HG02678 (cell line): ENCODE measurements around the gene ATRIP.
A peak's percentile ranks its signal among the peaks of the same experiment; 100 is the strongest.
"Not testable (repeated sequence)": the region's sequence is repeated elsewhere in the genome, so short reads cannot be mapped to it uniquely, and the experiment has no call there.

Source experiments
- ATAC-seq: cut with Tn5 transposase; IDR thresholded peaks from one replicate; pipeline ENCODE4 v1.9.1; 2021; ENCODE audit warnings: mild to moderate bottlenecking, moderate library complexity; ENCODE audit not compliant: unreplicated experiment

The ATRIP gene

DNA sequence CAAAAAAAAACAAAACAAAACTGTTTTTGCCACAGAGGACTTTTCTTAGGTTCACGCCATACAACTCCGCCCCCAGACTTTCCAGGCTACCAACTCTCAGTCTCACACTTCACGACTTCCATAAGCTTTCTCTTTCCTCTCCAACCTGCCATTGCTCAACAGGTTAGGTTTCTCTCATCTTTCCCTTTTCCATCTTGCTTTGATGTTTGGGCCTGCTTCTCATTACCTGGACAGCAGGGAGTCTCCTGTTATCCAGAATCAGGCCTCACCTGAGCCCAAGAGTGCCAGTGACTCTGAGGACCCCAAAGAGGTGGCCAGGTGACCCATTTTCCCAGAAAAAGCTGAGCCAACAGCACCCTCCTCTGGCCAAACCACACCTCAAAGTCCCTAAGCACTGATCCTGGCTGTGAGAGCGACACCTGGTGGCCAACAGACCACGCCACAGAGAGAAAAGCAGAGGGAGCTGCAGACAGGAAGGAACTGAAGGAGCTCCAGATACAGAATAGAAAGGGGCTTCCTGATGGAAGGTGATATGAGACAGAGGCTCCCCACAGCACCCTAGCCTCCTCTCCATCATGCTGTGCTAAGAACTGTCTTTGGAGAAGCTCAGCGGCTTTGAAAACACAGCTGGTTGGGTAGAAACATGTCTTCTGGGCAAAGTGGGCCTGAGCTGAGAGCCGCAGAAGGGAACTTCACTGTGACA lies 10.6 kb upstream of the ATRIP start:
- ATAC-seq = no peak

DNA sequence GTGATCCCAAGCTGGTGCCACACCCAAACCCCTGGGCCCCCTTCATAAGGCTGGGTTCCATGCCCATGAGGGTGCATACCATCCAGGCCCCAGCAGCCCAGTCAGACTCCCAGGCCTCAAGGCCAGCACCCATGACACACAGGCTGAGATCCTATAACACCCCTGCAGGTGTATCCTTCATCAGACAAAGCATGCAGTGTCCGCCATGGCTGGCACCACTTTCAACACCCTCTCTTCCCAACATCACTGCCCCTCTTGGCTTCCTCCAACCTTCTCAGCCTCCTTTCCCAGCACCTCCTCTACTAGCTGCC lies 10.1 kb upstream of the ATRIP start:
- ATAC-seq = no peak

DNA sequence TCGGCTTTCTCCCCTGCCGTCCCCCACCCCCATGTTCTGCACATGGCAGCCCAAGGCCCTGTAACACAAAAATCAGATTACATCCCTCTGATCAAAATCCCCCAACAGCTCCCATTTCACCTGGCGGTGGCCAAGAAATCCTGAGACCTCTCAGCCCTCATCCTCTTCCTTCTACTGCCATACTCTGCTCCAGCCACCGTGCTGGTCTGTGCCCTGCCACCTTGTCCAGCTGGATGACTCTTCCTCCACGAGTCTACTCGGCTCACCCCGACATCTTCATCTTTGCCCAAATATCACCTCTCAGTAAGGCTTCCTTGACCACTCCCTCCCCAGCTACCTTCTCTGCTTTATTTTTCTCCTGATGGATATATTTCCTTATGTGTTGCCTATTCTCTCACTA lies 9.7 kb upstream of the ATRIP start:
- no peak for ATAC-seq

DNA sequence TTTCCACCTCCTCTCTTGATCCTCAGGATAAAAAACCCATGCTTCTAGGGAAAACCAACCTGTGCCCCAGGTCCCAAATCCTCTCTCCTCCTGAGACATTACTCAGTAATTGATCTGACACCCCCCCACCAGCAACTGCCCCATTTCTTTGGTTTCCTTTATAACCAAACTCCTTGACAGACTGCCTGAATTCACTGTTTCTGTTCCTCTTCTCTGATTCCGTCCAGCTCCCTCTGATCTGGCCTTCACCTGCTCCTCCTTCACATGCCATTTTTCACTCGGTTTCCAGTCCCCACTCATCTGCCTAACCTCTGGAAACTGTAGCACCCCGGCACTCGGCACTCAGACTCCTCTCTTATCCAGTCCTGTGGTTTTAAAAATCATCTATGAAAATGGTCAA lies 8.7 kb upstream of the ATRIP start:
- no peak for ATAC-seq

DNA sequence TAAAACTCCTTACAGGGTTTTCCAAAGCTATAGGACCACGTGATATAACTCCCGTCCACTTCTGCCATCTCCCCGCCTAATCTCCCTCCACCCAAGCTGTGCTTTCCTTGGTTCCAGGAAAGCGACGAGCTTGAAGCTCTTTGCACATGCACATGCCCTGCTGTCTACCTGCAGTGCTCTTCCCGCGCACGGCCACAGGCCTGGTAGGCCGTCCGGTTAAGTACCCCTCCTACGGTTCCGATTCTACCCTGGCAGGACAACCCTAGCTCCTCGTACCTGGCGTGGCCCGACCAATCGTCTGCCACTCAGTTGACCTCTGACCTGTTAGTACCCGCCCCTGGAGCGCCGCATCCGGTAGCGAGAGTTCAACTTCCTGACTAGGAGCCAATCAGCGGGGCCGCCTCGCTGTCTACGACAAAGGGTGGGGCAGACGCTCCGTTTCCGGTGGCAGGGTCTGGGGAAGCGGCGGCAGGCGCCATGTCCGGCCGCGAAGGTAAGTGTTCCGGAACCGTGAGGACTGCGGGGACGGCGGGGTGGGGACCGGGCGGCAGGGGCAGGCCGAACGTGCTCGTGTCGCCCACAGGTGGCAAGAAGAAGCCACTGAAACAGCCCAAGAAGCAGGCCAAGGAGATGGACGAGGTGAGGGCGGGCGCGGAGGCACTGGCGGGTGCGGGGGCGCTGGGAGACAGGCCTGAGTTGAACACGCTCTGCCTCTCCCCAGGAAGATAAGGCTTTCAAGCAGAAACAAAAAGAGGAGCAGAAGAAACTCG lies 6.5 kb upstream of the ATRIP start, which contains the start of the genes CCDC51 and TMA7:
CCDC51 (minus strand) TSS at position 300 of the 770 bp plus-strand sequence. CDS start 4,991 bp downstream, outside the sequence.
TMA7 (plus strand) TSS at position 438 of the 770 bp plus-strand sequence; CDS start at position 478, 40 bp downstream.
- ATAC-seq = peak; percentile 95

DNA sequence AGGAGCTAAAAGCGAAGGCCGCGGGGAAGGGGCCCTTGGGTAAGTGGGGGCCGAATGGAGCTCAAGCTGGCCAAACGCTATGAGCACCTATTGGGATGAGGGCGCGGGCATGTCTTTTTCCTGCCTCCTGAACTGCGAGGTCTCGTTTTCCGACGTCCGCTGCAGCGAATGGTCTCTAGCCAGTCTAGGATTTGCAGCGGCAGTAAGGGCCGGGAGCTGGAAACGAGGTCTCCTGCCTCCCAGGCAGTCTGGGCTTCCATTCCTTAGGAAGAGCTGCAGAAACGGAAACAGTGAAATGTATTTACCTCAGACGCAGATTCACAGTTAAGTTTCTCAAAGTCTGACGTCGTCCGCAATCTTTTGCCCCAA lies 6.0 kb upstream of the ATRIP start:
- no peak for ATAC-seq

DNA sequence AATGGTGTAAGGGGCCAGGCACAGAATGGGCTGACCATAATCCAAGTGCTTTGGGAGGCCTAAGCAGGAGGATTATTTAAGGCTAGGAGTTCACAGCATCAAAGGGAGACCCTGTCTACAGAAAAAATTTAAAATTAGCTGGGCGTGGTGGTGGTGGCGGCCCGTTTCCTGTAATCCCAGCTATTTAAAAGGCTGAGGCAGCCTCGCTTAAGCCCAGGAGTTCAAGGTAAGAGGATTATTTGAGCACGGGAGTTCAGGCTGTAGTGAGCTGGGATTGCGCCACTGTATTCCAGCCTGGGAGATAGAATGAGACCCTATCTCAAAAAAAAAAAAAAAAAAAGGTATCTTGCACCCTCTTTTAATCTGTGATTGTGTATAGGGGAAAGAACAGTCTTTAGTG lies 4.6 kb upstream of the ATRIP start:
- no peak for ATAC-seq

DNA sequence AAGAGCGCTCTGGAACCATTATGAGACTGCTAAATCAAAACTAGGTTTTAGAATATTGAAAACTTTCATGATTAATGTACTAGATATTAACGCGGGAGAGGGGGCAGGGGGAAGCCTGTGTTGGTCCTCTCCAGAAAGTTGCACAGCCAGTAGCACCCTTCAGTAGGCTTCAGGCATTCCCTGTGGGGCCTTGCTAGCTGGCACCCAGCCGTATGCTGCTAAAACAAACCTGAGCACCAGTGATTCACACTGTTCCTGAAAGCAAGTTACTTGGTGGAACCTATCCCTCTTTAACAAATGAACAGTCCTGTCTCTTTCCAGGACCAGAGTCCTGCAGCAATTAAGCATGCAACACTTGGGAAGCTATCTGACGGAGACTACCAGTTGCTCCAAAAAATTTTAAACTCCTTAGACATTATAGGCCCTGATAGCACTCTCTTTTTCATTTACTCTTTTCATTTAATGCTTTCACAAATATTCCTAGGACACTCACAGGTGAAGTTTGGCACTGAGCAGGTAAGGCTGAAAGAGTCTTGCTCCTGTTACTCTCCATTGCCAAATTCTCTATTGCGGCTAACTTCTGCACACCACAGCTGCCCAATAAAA lies 1.2 kb upstream of the ATRIP start:
- no peak for ATAC-seq

DNA sequence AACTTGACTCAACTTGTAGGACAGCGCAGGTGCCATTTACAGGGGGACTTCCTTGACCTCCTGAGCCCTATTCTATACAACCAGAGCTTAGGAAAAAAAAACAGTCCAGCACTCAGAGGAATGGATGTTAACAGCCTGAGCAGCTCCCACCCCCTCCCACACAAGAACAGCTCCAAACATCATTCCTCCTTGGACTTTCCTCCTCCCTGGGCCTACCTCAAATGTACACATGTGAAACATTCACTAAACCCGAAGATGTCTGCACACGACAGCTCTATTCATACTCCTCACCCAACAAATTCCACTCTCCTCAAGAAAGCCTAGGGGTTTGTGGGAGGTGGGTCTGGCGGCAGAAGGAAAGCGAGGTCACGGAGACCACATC lies 503 bp upstream of the ATRIP start:
- no peak for ATAC-seq

DNA sequence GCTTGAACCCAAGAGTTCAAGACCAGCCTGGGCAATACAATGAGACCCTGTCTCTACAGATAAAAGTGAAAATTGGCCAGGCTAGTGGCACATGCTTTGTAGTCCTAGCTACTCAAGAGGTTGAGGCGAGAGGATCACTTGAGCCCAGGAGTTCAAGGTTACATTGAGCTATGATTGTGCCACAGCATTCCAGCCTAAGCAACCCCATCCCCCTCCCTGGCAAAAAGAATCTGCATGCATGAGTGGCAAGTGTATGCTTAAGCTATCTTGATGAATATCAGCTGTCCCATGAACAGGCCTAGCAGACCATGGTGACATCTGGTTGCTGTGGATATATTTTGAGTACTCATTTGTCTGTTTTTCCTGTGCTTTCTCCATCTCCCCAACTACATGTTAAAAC lies 4.7 kb downstream of the ATRIP start:
- no peak for ATAC-seq

DNA sequence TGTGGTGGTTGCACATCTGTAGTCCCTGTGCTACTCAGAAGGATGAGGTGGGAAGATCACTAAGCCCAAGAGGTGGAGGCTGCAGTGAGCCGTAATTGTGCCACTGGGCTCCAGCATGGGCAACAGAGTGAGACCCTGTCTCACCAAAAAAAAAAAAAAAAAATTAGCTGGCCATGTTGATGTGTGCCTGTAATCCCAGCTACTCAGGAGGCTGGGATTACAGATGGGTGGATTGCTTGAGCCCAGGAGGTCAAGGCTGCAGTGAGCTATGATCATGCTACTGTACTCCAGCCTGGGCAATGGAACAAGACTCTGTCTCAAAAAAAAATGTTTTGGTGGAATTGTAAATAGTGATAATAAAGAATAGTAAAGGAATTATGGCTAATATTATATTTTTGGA lies 9.9 kb downstream of the ATRIP start:
- no peak for ATAC-seq

DNA sequence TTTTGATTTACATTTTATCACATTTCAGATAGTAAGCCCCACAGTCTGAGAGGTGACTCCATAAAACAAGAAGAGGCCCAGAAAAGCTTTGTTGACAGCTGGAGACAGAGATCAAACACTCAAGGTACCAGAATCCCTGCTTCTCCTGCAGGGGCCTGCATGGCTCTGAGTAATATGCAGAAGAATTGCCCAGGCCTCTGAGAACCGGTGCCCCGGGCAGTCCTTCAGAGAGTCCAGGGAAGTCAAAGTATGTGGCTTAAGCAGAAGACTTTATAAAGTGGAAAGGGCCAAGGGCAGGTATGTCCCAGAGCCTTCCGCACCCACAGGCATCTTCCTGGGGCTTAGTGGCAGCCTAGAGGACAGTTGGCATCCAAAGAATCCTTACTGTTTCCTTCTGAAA lies 12.8 kb downstream of the ATRIP start:
- no peak for ATAC-seq

DNA sequence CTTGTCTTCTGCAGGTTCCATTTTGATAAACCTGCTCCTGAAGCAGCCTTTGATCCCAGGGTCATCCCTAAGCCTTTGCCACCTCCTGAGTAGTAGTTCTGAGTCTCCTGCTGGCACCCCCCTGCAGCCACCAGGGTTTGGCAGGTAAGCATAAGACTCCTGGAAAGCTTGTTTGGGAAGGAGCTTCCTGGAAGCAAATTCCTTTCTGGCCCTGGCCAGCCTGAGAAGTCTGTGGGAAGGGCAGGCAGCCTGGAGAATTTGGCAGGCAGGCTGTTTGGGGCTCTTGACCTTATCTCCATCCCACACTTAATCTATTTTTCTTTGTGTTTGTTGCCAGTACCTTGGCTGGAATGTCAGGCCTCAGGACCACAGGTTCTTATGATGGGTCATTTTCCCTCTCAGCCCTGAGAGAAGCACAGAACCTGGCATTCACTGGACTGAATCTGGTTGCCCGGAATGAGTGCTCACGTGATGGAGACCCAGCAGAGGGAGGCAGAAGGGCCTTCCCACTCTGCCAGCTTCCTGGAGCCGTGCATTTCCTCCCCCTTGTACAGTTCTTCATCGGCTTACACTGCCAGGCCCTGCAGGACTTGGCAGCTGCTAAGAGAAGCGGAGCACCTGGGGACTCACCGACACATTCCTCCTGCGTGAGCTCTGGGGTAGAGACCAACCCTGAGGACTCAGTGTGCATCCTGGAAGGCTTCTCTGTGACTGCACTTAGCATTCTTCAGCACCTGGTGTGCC lies 13.4 kb downstream of the ATRIP start:
- no peak for ATAC-seq

DNA sequence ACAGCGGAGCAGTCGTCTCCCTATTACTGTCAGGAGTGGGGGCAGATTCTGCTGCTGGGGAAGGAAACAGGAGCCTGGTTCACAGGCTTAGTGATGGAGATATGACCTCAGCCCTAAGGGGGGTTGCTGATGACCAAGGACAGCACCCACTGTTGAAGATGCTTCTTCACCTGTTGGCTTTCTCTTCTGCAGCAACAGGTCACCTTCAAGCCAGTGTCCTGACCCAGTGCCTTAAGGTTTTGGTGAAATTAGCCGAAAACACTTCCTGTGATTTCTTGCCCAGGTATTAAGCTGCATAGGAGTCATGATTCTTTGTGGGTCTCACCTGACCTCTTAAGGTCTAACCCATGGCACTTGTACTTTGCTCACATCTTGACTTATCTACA lies 14.0 kb downstream of the ATRIP start:
- no peak for ATAC-seq

DNA sequence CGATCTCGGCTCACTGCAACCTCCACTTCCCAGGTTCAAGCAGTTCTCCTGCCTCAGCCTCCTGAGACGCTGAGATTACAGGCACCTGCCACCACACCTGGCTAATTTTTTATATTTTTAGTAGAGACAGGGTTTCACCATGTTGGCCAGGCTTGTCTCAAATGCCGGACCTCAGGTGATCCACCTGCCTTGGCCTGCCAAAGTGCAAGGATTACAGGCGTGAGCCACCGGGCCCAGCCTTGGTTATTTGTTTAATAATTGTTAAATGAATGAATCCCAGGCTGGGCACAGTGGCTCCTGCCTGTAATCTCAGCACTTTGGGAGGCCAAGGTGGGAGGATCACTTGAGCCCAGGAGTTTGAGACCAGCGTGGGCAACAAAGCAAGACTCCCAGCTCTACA lies 15.2 kb downstream of the ATRIP start:
- ATAC-seq = not testable (repeated sequence)

DNA sequence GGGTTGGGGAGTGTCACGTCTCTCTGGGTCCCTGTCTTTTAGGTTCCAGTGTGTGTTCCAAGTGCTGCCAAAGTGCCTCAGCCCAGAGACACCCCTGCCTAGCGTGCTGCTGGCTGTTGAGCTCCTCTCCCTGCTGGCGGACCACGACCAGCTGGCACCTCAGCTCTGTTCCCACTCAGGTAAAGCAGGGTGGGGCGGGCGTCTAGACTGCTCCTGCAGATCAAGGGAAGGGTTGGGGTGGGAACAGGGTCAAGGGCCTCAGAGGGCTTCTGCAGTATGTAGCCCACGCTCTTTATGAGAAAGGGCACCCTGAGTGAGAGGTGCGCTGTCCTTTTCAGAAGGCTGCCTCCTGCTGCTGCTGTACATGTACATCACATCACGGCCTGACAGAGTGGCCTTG lies 17.2 kb downstream of the ATRIP start:
- no peak for ATAC-seq

DNA sequence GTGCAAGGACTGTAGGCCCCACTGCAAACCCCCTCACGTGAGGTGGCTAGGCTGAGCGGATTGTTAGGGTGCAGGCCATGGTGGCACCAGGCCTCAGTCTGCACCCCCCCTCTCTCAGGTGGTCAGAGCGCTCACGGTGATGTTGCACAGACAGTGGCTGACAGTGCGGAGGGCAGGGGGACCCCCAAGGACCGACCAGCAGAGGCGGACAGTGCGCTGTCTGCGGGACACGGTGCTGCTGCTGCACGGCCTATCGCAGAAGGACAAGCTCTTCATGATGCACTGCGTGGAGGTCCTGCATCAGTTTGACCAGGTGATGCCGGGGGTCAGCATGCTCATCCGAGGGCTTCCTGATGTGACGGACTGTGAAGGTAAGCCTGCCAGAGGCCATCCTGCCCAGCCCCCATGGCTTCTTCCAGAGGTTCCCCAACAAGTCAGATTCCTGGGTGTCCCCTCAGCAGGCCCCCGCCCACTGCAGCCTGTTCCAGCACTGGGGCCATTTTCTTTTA lies 18.2 kb downstream of the ATRIP start:
- ATAC-seq = no peak

DNA sequence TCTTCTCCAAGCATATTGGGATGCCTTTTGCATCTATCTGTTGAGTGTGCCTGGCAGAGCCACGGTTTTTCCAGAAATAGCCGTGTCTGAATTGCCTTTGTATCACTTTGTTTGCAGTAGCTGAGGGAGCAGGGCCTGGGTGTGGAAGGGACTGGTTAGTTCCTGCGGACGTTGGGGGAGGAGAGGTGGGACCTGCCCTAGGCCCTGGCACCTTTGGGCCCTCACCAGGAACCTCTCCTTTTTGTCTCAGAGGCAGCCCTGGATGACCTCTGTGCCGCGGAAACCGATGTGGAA lies 18.6 kb downstream of the ATRIP start:
- no peak for ATAC-seq

DNA sequence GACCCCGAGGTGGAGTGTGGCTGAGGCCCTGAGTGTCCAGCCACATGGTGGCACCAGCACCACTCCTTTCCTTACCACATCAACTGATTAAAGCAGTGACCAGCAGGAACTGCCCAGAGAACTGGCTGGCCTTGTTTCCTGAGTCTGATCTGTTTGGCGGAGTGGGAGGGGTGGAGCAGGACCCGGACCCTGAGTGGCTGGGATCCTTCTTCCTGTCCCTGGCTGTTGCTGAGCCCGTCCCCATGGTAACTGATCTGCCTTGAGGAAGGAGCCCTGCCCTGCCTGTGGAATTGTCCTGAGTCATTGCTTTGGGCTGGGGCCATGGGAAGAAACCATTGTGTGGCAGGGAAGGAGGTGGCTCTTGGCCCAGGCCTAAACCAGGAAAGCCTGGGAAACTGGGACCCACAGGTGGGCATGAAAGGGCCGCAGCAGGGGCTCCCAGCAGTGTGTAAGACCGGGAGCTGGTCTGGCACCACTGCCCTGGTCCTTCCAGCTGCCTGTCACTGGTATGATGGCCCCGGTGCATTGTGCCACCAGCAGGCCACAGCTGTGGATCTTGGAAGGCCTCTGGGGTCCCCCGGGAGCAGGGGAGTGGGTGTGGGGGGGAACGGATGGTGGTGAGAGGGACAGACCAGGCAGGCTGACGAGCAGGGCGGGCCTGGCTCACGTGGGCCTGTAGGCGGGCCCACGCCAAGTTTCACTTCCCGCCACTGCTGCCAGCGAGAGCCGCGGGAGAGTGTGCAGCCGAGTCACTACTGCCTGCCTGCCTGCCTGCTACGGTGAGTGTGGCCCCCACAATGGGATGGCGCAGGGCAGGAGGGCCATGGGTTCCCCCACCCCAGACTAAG lies 19.2 kb downstream of the ATRIP start:
- peak; percentile 81 for ATAC-seq

DNA sequence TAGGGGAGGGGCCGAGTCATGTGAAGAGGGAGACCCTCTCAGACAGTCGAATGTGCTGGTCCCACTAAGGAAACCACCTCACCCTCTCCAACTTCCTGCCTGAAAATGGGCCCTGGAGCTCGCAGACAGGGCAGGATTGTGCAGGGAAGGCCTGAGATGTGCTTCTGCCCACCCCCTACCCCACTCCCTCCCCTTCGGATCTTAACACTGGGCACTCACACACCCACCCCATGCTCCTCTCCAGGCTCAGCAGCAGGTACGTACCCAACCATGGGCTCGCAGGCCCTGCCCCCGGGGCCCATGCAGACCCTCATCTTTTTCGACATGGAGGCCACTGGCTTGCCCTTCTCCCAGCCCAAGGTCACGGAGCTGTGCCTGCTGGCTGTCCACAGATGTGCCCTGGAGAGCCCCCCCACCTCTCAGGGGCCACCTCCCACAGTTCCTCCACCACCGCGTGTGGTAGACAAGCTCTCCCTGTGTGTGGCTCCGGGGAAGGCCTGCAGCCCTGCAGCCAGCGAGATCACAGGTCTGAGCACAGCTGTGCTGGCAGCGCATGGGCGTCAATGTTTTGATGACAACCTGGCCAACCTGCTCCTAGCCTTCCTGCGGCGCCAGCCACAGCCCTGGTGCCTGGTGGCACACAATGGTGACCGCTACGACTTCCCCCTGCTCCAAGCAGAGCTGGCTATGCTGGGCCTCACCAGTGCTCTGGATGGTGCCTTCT lies 20.0 kb downstream of the ATRIP start:
- ATAC-seq = peak; percentile 35
